Spleen (tissue), 7 donors: Measurements from ENCODE around the gene RPS26.

ENCODE experiments used
- POLR2A ChIP-seq, 3 donors: fragments of 450-650 bp; IDR thresholded peaks; one replicate each; pipeline ENCODE4 v1.5.1; 2017; ENCODE audit warnings: antibody characterized with exemption in 3 of 3, mild to moderate bottlenecking in 1 of 3
- POLR2AphosphoS5 ChIP-seq, 3 donors: sonication (generic); formaldehyde crosslinking; IDR thresholded peaks; one replicate each; pipeline ENCODE4 v1.5.1; 2017; ENCODE audit warnings: antibody characterized with exemption in 3 of 3
- TF ChIP-seq, protein P1 (sequence below), 11 experiments: fragments of 200-600 bp in 7 of 11; fragments of 450-650 bp in 4 of 11; sonication (generic) in 4 of 11; IDR thresholded peaks in 8 of 11; conservative IDR thresholded peaks in 3 of 11; 1 replicate in 7 of 11; 2 replicates in 4 of 11; pipeline versions ENCODE4 v1.4.0 to v1.8.0; 2016 to 2021; ENCODE audit warnings: antibody characterized with exemption in 11 of 11, inconsistent platforms in 4 of 11, mild to moderate bottlenecking in 1 of 11
- donor health status: DM: no; HTN: no; CAD: no; lungs with moderate emphysema.
- donor health status: DM: no; HTN: no; CAD: no.
- donor health status: DM: no; HTN: no; CAD: no.

DNA sequence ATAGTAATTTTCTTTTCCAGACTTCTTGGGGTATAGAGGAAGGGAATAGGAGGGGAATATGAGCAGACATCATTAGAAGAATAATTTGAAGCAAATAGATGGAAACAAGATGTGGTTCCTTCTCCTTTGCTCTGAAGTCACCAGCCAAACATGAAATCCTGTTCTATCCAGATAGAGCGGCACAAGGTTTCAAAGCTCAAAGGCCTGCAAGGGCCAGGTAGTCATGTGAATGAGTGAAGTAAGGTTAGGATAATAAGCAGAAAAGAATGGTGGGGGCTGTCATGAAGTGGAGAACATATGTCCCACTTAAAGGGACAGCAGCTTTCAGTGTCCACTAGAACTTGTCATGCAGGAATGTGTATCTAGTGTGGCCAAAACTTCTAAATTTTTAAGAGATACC, 23.4 kb upstream of the RPS26 start:
- TF ChIP-seq, protein P1, sequence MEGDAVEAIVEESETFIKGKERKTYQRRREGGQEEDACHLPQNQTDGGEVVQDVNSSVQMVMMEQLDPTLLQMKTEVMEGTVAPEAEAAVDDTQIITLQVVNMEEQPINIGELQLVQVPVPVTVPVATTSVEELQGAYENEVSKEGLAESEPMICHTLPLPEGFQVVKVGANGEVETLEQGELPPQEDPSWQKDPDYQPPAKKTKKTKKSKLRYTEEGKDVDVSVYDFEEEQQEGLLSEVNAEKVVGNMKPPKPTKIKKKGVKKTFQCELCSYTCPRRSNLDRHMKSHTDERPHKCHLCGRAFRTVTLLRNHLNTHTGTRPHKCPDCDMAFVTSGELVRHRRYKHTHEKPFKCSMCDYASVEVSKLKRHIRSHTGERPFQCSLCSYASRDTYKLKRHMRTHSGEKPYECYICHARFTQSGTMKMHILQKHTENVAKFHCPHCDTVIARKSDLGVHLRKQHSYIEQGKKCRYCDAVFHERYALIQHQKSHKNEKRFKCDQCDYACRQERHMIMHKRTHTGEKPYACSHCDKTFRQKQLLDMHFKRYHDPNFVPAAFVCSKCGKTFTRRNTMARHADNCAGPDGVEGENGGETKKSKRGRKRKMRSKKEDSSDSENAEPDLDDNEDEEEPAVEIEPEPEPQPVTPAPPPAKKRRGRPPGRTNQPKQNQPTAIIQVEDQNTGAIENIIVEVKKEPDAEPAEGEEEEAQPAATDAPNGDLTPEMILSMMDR (IDR thresholded peaks at IDR 0.05 in 8 of 11, conservative IDR thresholded peaks at IDR 0.05 in 3 of 11), result no peak
- TF ChIP-seq POLR2A (IDR thresholded peaks at IDR 0.05) (no peak), POLR2AphosphoS5 (IDR thresholded peaks at IDR 0.05) (no peak)
